DND-41 (cell line): ENCODE data around the gene CCND2.

Experiments
- ATAC-seq: fragments of 200-7000 bp; cut with Tn5 transposase; 3 replicates; pipeline ENCODE4 v1.9.1; 2021; ENCODE audit warnings: low read depth; ENCODE audit not compliant: insufficient read depth
- DNase-seq: peaks from one replicate; pipeline ENCODE4 v3.0.0-alpha.2; 2020
- H2AFZ ChIP-seq: 2 replicates; pipeline ENCODE4 v1.6.0; 2012; ENCODE audit warnings: low read depth, low read length
- H3K27ac ChIP-seq: 2 replicates; pipeline ENCODE4 v1.5.1; 2012; ENCODE audit warnings: low read length, inconsistent platforms
- H3K27me3 ChIP-seq: fragments of 200-600 bp; sonication (generic); 2 replicates; pipeline ENCODE4 v1.6.0; 2012; ENCODE audit warnings: low read length, mild to moderate bottlenecking, inconsistent platforms; ENCODE audit not compliant: insufficient read depth, poor library complexity
- H3K36me3 ChIP-seq: 2 replicates; pipeline ENCODE4 v1.5.1; 2012; ENCODE audit warnings: low read length, inconsistent platforms; ENCODE audit not compliant: insufficient read depth
- H3K4me1 ChIP-seq: 2 replicates; pipeline ENCODE4 v1.5.1; 2012; ENCODE audit warnings: mild to moderate bottlenecking, low read length; ENCODE audit not compliant: insufficient read depth
- H3K4me2 ChIP-seq: 2 replicates; pipeline ENCODE4 v1.6.0; 2012; ENCODE audit warnings: mild to moderate bottlenecking, moderate library complexity, low read length, inconsistent platforms; ENCODE audit not compliant: insufficient read depth
- H3K4me3 ChIP-seq, 2 experiments: fragments of 200-600 bp in 1 of 2; shearing (Covaris generic) in 1 of 2; 2 replicates each; pipeline ENCODE4 v1.5.1; 2012 to 2016; ENCODE audit warnings: inconsistent platforms in 2 of 2, low read length in 2 of 2, mild to moderate bottlenecking in 2 of 2, low read depth in 1 of 2, moderate library complexity in 1 of 2
- H3K79me2 ChIP-seq: 2 replicates; pipeline ENCODE4 v1.6.0; 2012; ENCODE audit warnings: low read length, inconsistent platforms; ENCODE audit not compliant: insufficient read depth
- H3K9ac ChIP-seq: 2 replicates; pipeline ENCODE4 v1.6.0; 2012; ENCODE audit warnings: low read depth, mild to moderate bottlenecking, inconsistent platforms, low read length, moderate library complexity
- H3K9me3 ChIP-seq: 2 replicates; pipeline ENCODE4 v1.5.1; 2012; ENCODE audit warnings: low read length, moderate library complexity, mild to moderate bottlenecking, inconsistent platforms; ENCODE audit not compliant: insufficient read depth, severe bottlenecking
- H4K20me1 ChIP-seq: 2 replicates; pipeline ENCODE4 v1.6.0; 2012; ENCODE audit warnings: low read length; ENCODE audit not compliant: insufficient read depth
- EZH2 ChIP-seq: IDR thresholded peaks from 3 replicates; pipeline ENCODE4 v1.6.1; 2012; ENCODE audit warnings: borderline replicate concordance, low read depth, mild to moderate bottlenecking, moderate library complexity, low read length, inconsistent platforms; ENCODE audit not compliant: severe bottlenecking
- TF ChIP-seq, protein P1 (sequence below): IDR thresholded peaks from 2 replicates; pipeline ENCODE4 v1.5.1; 2012; ENCODE audit warnings: borderline replicate concordance, low read length, moderate library complexity, mild to moderate bottlenecking; ENCODE audit not compliant: poor library complexity, severe bottlenecking; ENCODE audit errors: extremely low read depth

CCND2 gene

GRCh38 chr12:4270016-4270830, 3.3 kb upstream of the CCND2 start:
- Histone ChIP-seq H3K9ac (no peak overlapping the region), H3K27ac (no peak overlapping the region), H3K4me3 (peak overlapping the region in 1 of 2 experiments; percentile 62; a peak in 2 of 4 replicates)

DNA sequence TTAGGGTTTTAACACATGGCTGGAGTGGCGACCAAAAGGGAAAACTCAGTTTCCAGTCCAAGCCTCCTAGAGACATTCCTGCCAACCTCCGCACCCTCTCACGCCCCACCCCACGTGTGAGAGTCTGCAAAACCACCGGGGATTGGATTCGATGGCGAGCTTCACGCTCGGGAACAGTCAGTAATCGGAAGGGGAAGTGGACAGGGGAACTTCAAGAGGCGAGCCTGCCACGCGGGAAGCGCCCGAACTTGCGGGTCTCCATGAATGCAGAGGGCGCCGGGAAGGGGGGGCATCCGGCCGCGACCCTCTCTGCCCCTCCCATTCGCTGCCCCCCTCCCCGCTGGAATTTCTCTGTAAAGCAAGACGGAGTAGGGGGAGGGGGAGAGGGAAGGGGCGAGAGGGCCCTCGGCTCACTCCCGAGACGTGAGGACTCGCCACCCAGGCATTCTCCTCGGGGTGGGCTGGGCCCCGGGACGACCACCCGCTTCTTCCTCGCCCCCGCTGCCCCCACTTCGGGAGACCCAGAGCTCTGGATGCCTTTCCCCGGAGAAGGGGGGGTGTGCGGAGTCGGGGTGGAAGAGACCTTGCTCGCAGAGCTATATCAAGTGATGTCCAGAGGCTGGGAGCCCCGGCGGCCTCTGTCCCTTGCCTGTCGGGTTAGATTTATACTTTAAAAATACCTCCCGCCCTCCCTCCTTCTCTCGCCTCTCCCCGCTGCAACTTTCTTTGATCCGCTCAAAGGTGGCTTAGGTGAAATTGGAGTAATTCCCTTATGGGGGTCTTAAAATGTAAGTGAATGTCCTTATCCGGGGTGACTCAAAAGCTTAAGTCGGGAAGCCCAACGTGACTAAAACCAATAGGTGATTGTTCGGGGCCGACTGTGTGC, 2.5 kb upstream of the CCND2 start:
- peaks cover 96% of the 10 kb centered on the region for H3K27me3 ChIP-seq
- H3K9me3 ChIP-seq, result no peaks in the 10 kb centered on the region
- no peak overlapping the region for H3K27ac ChIP-seq
- DNase-seq, result peak; percentile 15
- no peak for ATAC-seq
- peak overlapping the region; percentile 47; the same call in 1 of the 2 replicates for H2AFZ ChIP-seq
- peak; percentile 96 for TF ChIP-seq EZH2
- TF ChIP-seq, protein P1, sequence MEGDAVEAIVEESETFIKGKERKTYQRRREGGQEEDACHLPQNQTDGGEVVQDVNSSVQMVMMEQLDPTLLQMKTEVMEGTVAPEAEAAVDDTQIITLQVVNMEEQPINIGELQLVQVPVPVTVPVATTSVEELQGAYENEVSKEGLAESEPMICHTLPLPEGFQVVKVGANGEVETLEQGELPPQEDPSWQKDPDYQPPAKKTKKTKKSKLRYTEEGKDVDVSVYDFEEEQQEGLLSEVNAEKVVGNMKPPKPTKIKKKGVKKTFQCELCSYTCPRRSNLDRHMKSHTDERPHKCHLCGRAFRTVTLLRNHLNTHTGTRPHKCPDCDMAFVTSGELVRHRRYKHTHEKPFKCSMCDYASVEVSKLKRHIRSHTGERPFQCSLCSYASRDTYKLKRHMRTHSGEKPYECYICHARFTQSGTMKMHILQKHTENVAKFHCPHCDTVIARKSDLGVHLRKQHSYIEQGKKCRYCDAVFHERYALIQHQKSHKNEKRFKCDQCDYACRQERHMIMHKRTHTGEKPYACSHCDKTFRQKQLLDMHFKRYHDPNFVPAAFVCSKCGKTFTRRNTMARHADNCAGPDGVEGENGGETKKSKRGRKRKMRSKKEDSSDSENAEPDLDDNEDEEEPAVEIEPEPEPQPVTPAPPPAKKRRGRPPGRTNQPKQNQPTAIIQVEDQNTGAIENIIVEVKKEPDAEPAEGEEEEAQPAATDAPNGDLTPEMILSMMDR, result no peak
- peak overlapping the region; percentile 27 to 62; a peak in 3 of 4 replicates for H3K4me3 ChIP-seq
- H3K9ac ChIP-seq, result peak overlapping the region; percentile 44; the same call in 1 of the 2 replicates
- peak overlapping the region; percentile 98 for H3K4me2 ChIP-seq
- H4K20me1 ChIP-seq, result peaks cover 21% of the 10 kb centered on the region
- no peaks in the 10 kb centered on the region for H3K36me3 ChIP-seq
- no peaks in the 10 kb centered on the region for H3K79me2 ChIP-seq
- peaks cover 59% of the 10 kb centered on the region for H3K4me1 ChIP-seq

More at GRCh38 chr12:4270016-4270830, 3.3 kb upstream of the CCND2 start:
- Histone ChIP-seq H3K36me3 (no peaks in the 10 kb centered on the region), H3K79me2 (no peaks in the 10 kb centered on the region), H3K4me2 (peak overlapping the region; percentile 98), H4K20me1 (peaks cover 21% of the 10 kb centered on the region), H3K9me3 (no peaks in the 10 kb centered on the region), H3K27me3 (peaks cover 95% of the 10 kb centered on the region), H3K4me1 (peaks cover 59% of the 10 kb centered on the region), H2AFZ (peak overlapping the region; percentile 58; the same call in 1 of the 2 replicates)
- peak; percentile 96 for TF ChIP-seq EZH2
- TF ChIP-seq, protein P1, result no peak
- peak; percentile 9 for DNase-seq
- no peak for ATAC-seq

DNA sequence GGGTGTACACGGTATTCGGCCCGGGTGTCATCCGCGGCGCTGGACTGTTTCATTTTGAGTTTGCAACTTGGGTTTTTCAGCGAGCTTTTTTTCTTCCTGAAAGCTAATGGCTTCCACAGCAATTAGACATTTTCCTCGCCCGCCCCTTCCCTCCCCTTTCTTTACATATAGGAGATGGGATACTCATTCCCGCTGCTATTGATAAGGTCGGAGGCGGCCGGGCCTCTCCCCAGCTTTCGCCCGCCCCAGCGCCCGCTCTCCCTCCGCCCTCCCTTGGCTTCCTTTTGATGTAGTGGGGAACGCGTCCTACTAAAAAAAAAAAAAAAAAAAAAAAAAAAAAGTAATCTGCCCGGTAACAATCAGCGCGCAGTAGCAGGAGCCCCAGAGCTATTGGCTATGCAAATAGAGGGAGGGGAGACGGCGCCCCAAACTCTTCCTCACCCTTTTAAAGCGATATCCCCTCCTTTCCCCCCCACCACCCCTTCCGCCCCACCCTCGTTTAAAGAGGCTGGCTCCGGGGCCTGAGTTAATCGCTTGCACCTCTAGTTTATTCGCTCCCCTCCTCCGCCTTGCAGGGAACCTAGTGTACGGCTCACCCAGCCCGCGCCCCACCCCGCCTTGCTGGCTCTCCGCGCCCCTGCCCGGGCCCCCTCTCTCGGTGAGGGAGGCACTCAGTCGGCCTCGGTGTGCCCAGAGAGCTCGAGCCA, 1.7 kb upstream of the CCND2 start:
- peak overlapping the region; percentile 83 for H2AFZ ChIP-seq
- peak overlapping the region; percentile 27 to 62; a peak in 3 of 4 replicates for H3K4me3 ChIP-seq
- no peaks in the 10 kb centered on the region for H3K9me3 ChIP-seq
- H3K4me1 ChIP-seq, result peaks cover 59% of the 10 kb centered on the region
- H3K27ac ChIP-seq, result no peak overlapping the region; the same call in 1 of the 2 replicates
- H3K4me2 ChIP-seq, result peak overlapping the region; percentile 98
- ATAC-seq (peak; percentile 69), DNase-seq (peak; percentile 83)
- no peak for TF ChIP-seq EZH2
- H3K79me2 ChIP-seq, result no peaks in the 10 kb centered on the region
- peak overlapping the region; percentile 52 for H3K9ac ChIP-seq
- H3K27me3 ChIP-seq, result peaks cover 98% of the 10 kb centered on the region
- peaks cover 24% of the 10 kb centered on the region for H4K20me1 ChIP-seq
- no peaks in the 10 kb centered on the region for H3K36me3 ChIP-seq
